Breast epithelium (tissue), 3 donors: ENCODE measurements around the gene ANKRD31.
"Not testable (repeated sequence)": the region's sequence is repeated elsewhere in the genome, so short reads cannot be mapped to it uniquely, and the experiment has no call there.

Source experiments
- POLR2A ChIP-seq: fragments of 450-650 bp; IDR thresholded peaks from one replicate; pipeline ENCODE4 v1.6.1; 2016; ENCODE audit warnings: antibody characterized with exemption, mild to moderate bottlenecking, moderate library complexity
- POLR2AphosphoS5 ChIP-seq, 3 donors: sonication (generic); formaldehyde crosslinking; IDR thresholded peaks; one replicate each; pipeline ENCODE4 v1.6.1; 2017; ENCODE audit warnings: antibody characterized with exemption in 3 of 3
- TF ChIP-seq, protein P1 (sequence below), 3 donors: fragments of 450-650 bp; IDR thresholded peaks; one replicate each; pipeline ENCODE4 v1.5.1; 2016 to 2017; ENCODE audit warnings: antibody characterized with exemption in 3 of 3, mild to moderate bottlenecking in 3 of 3, moderate library complexity in 3 of 3

DNA sequence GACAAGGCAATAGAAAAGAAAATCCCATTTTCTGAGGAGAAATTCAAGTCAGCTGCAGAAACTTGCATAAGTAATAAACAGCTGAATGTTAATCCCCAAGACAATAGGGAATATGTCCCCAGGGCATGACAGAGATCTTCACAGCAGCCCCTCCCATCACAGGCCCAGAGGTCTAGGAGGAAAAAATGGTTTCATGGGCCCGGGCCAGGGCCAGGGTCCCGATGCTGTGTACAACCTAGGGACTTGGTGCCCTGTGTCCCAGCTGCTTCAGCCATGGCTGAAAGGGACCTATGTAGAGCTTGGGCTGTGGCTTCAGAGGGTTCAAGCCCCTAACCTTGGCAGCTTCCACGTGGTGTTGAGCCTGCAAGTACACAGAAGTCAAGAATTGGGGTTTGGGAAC, 75.2 kb downstream of the ANKRD31 start:
- TF ChIP-seq, protein P1, sequence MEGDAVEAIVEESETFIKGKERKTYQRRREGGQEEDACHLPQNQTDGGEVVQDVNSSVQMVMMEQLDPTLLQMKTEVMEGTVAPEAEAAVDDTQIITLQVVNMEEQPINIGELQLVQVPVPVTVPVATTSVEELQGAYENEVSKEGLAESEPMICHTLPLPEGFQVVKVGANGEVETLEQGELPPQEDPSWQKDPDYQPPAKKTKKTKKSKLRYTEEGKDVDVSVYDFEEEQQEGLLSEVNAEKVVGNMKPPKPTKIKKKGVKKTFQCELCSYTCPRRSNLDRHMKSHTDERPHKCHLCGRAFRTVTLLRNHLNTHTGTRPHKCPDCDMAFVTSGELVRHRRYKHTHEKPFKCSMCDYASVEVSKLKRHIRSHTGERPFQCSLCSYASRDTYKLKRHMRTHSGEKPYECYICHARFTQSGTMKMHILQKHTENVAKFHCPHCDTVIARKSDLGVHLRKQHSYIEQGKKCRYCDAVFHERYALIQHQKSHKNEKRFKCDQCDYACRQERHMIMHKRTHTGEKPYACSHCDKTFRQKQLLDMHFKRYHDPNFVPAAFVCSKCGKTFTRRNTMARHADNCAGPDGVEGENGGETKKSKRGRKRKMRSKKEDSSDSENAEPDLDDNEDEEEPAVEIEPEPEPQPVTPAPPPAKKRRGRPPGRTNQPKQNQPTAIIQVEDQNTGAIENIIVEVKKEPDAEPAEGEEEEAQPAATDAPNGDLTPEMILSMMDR (IDR thresholded peaks at IDR 0.05), result not testable (repeated sequence)
- TF ChIP-seq POLR2A; POLR2AphosphoS5 (IDR thresholded peaks at IDR 0.05): not testable (repeated sequence)
